Panc1 (cell line): ENCODE measurements around the gene RAC3.

Experiments
- POLR2AphosphoS5 ChIP-seq: IDR thresholded peaks from 2 replicates; pipeline ENCODE4 v1.6.1; 2012; ENCODE audit warnings: mild to moderate bottlenecking, low read depth, low read length, moderate library complexity
- SIN3A ChIP-seq: IDR thresholded peaks from 2 replicates; pipeline ENCODE4 v1.6.1; 2012; ENCODE audit warnings: low read depth, mild to moderate bottlenecking, low read length, moderate library complexity, borderline replicate concordance; ENCODE audit not compliant: insufficient read depth
- TF ChIP-seq, protein P1 (sequence below): fragments of 450-650 bp; IDR thresholded peaks from 2 replicates; pipeline ENCODE4 v1.5.1; 2017; ENCODE audit warnings: mild to moderate bottlenecking

DNA sequence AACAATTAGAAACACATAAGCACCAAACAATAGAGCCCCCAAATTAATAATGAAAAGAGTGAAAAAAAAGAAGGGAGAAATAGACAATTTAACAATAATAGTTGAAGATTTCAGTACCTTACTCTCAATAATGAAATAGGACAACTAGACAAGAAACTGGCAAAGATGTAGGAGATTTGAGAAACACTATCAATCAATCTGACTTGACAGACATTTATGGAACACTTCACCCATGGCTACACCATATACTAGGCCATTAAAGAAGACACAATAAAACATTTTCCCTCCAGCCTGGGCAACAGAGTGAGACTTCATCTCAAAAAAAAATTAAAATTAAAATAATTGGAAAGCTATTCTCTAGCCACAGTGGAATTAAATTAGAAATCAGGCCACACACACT is 39.1 kb downstream of the RAC3 start:
- TF ChIP-seq, protein P1, sequence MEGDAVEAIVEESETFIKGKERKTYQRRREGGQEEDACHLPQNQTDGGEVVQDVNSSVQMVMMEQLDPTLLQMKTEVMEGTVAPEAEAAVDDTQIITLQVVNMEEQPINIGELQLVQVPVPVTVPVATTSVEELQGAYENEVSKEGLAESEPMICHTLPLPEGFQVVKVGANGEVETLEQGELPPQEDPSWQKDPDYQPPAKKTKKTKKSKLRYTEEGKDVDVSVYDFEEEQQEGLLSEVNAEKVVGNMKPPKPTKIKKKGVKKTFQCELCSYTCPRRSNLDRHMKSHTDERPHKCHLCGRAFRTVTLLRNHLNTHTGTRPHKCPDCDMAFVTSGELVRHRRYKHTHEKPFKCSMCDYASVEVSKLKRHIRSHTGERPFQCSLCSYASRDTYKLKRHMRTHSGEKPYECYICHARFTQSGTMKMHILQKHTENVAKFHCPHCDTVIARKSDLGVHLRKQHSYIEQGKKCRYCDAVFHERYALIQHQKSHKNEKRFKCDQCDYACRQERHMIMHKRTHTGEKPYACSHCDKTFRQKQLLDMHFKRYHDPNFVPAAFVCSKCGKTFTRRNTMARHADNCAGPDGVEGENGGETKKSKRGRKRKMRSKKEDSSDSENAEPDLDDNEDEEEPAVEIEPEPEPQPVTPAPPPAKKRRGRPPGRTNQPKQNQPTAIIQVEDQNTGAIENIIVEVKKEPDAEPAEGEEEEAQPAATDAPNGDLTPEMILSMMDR = no peak
- no peak for TF ChIP-seq POLR2AphosphoS5
- no peak for TF ChIP-seq SIN3A
